Activated CD8-positive, alpha-beta memory T cell treated with anti-CD3 and anti-CD28 coated beads for 24 hours (primary cell): ENCODE data around the gene NRXN3.

Source experiments
- DNase-seq: peaks from one replicate; pipeline ENCODE4 v3.0.0-alpha.2; 2020

Gene NRXN3

DNA sequence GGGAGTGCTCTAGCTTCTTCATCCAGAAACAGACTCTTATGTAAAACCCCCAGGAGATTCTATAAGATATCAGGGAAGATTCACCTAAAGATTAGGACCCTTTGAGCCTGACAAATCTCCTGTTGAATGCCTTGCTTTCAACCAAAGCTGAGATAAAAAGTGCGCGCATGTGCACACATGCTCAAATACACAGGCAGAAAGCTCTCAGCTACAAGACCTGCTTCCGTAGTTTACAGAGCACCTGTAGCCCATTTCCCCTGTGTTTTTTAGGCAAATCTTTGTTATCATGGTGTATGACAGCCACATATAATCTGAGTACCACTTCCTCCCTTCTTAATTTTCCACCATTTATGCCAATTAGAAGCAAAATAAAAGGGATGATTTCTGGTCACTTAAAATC, 866.9 kb downstream of the NRXN3 start:
- no peak for DNase-seq

DNA sequence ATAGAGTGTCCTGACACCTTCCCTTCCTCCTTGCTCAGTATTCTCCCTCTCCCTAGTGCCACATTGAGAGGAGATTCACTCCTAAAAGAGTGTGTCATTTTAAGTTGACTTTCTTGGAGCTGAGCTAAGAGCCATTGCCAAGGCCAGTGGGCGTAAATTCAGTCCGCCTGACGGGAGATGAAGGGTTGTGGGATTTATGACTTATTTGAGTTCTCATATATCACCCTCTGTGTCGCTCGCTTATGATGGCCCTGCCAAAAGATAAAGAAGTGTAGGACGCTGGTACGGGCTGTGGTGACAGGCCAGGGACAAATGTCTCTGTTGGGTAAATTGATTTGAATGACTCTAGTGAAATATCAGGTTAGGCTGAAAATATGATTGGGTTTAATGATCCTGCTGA, 867.4 kb downstream of the NRXN3 start:
- DNase-seq: no peak

DNA sequence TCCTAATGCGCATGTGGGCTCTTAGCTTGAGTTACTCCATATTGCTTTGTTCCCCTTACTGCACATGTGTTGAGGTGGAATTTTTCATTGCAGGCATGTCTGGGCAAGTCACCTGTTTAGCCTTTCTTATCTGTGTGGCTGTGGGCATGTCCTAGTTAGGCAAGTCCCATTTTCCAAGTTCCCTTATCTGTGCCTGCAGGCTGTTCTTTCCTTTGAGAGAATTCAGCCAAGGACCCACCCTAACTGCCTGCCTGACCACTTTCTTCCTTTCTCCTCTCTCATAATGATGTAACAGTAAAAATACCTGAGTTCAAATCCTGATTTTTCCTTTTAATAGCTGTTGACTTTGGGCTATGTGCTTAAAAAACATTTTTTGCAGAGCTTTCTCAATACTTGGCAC, 870.6 kb downstream of the NRXN3 start:
- DNase-seq: no peak

DNA sequence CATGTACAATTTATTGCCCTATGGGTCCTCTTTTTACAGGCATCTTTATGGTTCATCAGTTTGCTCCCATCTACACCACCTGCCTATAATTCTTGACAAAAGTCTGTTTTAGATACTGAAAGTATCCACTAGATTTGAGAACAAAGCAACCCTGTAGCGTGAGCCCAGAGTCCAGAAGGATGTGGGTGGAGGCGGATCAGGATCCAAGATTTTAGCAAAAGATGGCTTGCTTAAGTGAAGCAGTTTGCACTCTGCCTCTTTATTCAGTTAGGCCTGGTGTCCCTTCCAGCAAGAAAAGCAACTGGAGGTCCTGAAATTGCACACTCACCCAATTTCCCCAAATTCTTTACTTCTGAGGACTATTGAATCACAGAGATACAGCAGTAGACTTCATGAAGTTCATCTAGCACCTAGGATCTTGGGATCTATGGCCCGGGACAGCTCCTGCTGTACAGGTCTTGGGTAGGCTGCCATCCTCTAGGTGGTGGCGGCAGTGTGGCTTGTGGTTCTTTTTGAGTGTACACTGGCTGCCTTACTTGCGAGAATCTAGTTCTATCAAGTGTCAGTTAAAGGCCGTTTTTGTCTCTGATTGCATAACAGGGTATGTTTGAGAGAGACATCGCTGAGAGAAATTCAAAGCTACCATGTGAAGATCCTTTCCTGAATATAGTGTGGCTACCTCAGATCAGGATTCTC, 873.2 kb downstream of the NRXN3 start:
- no peak for DNase-seq

DNA sequence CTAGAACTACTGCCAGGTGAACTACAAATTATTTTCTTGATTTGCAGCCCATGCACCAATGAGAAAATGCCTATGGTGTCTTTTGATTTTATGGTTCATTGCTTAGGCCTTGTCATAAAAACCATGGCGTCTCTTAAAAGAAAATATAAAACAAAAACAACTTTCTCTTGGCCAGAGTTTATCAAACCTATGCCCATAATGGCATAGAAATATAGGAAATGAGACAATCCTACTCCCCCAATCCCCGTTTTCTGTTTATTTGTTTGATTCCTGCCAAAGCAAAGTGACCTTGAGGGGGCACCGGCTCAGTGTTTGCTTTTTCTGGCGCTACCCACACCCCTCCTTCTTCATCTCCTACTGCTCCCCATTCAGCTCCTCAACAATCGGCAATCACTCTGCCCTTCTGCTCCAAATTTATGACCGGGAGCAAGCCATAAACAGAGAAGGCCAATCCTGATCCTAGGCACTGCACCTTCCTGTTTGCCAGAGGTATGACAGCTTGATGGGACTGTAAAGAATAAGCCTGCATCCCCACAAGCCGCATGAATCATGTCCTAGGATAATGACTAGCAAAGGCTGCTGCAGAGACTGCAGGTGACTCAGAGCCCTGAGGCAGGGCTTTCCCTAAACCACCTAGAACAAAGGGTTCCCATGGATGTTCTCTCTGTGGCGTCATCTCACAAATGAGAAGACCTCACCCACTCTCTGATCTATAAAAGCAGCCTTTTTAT, 874.9 kb downstream of the NRXN3 start:
- DNase-seq: no peak

DNA sequence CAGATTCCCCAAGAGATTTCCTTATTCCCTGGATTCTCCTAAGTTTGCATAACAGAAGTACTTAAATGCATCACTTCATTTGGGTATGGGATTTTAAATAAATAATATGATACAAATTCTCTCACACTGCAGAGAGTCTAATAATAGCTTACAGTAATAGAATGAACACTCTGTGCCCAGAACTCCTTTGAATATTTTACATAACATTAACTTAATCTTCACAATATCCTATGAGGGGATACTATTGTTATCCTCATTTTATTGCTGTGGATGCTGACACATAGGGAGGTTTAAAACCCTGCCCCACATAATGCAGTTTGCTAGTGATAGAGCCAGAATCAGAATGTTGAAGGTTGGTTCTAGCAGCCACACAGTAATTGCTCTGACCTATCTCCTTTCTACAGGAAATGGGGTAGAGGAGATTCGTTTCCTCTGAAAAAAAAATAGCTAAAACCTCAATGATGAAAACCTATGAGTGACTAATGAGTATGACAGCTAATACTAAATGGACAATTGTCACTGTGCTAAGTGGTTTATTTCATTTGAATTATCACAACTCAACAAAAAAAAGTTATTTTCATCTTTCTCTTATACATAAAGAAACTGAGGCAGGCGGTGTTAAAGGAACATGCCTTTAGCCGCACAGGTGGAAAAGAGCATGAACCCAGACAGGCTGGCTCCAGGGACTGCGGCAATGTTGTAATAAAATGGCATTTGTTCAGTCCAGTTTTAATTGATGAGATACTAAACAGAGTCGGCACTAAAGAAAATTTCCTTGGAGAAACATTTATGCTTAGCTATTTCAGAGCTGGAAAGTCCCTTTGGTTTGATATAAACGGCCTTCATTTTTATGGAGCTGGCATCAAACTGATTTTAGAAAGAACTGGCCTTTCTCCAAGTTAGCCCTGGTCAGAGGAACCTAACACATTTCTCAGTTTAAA, 880.9 kb downstream of the NRXN3 start:
- no peak for DNase-seq

DNA sequence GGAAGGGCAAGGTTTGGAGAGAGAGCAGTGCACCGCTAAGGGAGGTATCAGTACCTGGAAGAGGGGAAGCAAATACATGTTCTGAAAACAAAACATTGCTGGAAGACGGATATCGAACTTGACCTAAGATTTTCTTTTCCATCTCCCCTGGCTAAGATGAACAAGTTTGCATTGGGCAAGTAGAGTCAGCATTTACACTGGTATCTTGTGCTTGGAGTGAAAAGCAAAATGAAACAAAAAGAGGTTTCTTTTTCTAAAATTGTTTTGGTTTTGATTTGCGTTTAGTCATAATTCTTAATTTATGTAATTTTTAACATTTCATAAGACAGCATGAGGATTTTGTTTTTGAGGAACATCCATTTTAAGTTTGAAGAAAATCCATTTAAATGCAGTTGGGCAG, 881.6 kb downstream of the NRXN3 start:
- no peak for DNase-seq

DNA sequence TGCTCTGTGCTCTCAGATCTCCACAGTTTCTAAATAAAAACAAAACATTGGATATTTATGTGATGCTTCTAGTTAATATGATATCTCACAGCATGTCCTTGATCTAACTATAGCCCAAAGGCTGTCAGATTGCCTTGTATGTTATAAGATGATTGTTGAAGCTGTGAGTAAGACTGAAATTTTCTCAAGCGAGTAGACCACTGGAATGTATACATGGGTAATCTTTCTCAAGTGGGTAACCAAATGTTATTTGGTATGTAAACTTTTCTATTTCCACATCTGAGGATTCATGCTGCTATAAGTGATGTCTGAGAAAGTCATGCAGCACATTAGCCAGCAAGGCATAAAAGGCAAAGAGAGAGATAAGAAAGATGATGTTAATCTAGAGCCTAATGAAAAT, 886.7 kb downstream of the NRXN3 start:
- no peak for DNase-seq

GRCh38 chr14:79057333-79057732, 887.2 kb downstream of the NRXN3 start:
- no peak for DNase-seq

DNA sequence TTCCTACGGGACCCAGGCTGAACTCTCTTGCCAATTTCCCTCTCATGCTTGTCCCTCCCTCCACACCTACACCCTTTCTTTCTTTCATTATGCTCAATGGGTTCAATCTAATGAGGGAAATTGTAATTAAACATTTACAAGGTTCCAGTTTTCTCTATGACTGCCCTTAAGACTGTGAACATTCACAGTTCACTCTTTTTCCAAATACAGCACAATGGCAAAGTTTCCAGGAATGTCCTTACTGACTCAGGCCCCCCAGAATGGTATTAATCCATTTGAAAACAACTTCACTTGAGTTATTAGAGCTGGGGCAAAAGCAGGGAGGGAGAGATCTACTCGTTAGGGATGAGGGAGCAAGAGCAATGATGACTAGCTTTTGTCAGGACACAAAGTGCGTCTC, 892.1 kb downstream of the NRXN3 start:
- DNase-seq: no peak

DNA sequence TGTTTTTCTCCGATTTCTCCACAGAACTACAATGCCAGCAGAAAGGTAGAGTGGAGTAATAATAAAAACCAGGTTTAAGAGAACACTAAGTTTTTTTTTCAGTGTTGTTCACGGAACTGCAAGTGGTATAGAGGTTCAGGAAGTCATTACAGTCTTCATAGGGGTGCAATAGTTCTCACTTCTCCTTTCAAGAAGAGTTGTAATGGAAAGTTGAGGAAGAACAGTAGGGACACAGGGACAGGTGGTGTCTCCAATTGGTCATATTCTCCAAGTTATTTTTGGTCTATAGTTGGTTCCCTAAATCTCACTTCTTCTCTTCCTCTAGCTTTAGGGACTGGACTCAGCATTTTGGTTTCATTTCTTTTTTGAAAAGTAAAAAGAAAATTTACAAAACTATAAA, 894.0 kb downstream of the NRXN3 start:
- no peak for DNase-seq

GRCh38 chr14:79074510-79074909, 904.3 kb downstream of the NRXN3 start:
- no peak for DNase-seq

- no peak for DNase-seq
Measured at GRCh38 chr14:79076428-79076827, 906.3 kb downstream of the NRXN3 start.

GRCh38 chr14:79077096-79077495, 906.9 kb downstream of the NRXN3 start:
- DNase-seq: no peak

- DNase-seq: no peak
Measured at GRCh38 chr14:79080040-79080439, 909.9 kb downstream of the NRXN3 start.

GRCh38 chr14:79082883-79083282, 912.7 kb downstream of the NRXN3 start:
- no peak for DNase-seq

DNA sequence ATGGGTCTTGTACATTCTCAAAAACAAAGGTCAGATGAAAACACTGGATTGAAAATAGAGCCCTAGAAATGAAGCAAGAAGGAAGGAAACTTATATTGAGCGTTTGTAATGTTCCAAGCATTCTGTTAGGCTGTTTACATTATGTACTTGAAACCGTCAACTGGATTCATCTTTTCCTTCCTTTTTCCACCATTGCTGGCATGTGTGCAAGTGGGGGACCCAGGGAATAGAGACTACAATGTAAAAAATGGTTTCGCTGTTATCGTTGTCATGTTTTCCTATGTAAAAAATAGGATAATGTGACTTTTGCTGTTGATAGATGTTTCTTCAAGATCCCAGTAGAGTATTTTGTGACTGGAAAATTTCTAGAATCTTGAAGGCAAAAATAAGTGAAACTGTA, 913.2 kb downstream of the NRXN3 start:
- no peak for DNase-seq

DNA sequence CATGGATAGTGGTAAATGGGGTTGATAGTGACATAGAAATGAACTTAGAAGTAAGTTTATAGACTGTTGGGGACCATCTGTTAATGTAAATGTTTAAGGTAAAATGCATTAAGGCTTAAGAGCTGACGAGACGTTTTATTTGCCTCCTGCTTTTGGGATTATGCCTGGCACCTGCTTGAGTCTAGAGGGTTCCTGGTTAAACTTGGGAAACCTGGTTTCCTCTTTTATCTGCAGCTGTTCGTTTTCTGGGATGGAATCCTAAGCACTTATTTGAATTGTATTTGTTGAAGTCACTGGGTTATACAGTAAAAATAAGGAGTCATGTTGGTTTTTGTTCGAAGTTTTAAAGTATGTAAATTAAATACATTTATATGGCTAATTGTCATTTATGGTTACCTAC, 914.7 kb downstream of the NRXN3 start:
- DNase-seq: no peak

DNA sequence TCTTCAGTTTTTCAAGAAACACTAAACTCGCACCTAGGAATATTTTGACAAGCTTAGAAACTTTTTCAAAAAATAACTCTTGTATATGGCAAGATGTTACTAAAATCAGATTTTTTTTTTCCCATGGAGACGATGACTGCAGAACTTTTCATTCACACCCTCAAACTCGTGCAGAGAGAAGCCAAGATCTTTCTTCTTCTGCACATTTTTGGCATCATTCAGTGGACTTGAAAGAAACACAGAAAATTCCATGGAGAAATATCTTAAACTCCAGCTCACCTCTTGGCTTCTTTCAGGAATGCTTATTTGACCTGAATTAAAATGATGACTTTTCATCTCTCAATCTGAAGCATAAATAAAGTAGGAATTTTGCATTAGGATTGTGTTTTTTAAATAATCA, 919.4 kb downstream of the NRXN3 start:
- DNase-seq: no peak

- DNase-seq: no peak
Measured at GRCh38 chr14:79090641-79091180, 920.5 kb downstream of the NRXN3 start.

DNA sequence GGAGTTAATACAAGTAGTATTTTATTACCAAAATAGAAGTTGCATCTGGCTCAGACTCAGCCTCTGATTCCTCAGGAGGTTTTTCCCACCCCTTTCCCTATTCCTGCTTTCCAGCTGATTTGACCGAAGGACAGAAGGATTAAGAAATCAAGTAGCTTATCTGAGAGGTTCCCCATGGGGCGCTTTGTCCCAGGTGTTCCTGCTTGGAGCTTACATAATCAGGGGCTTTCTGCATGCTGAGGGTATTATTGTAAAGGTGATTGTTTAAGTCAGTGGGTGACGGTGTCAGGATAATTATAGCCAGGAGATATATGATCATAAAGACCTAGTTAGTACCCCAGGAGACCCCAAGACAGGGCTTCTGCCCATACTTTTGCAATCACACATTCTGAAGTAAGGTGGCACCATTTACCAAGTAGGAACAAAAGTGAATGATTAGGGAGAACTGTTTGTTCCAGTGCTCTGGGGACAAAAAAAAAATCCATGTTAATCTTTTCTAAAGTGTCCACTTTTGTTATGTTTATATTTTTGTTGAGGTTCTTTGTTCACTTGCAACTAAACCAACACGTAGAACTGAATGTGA, 921.3 kb downstream of the NRXN3 start:
- no peak for DNase-seq

DNA sequence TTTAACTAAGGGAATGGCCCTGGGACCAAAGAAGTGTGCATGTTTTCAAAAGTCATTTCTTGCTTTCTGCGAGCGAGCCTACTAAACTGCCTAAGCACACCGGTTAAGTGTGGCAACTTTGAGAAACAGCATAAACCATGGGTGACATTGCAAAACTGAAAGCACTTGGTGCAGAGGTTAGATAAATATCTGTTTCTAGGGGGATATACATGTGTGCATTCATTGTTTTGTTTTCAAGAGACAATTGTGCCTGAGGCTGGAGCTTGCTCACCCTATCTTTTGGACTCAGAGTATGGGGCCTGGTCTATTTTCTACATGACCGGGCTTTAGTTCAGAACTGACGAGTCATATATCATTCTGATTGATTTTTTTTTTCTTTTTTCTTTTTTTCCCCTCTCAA, 923.4 kb downstream of the NRXN3 start:
- DNase-seq: no peak

DNA sequence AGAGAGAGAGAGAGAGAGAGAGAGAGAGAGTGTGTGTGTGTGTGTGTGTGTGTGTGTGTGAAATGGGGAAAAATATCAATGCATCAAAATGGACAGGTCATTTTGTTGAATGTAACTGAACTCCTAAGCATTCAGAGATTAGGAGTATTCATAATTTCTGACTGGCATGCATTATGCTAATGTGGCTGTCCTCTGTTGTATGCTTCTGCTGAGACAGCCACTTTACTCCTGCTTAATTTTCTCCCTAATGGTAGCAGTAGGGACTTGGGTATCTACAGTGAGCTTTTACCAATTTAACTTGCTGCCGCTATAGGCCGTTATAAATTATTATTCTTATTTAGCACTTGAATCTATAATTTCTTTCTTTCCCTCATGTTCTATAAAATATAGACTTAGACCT, 924.8 kb downstream of the NRXN3 start:
- no peak for DNase-seq
